Spleen (tissue), 7 donors: ENCODE results near the gene ZNF652.

Source experiments
- POLR2A ChIP-seq, 3 donors: fragments of 450-650 bp; IDR thresholded peaks; one replicate each; pipeline ENCODE4 v1.5.1; 2017; ENCODE audit warnings: antibody characterized with exemption in 3 of 3, mild to moderate bottlenecking in 1 of 3
- POLR2AphosphoS5 ChIP-seq, 3 donors: sonication (generic); formaldehyde crosslinking; IDR thresholded peaks; one replicate each; pipeline ENCODE4 v1.5.1; 2017; ENCODE audit warnings: antibody characterized with exemption in 3 of 3
- TF ChIP-seq, protein P1 (sequence below), 11 experiments: fragments of 200-600 bp in 7 of 11; fragments of 450-650 bp in 4 of 11; sonication (generic) in 4 of 11; IDR thresholded peaks in 8 of 11; conservative IDR thresholded peaks in 3 of 11; 1 replicate in 7 of 11; 2 replicates in 4 of 11; pipeline versions ENCODE4 v1.4.0 to v1.8.0; 2016 to 2021; ENCODE audit warnings: antibody characterized with exemption in 11 of 11, inconsistent platforms in 4 of 11, mild to moderate bottlenecking in 1 of 11
- donor health status: DM: no; HTN: no; CAD: no; lungs with moderate emphysema.
- donor health status: DM: no; HTN: no; CAD: no.
- donor health status: DM: no; HTN: no; CAD: no.

DNA sequence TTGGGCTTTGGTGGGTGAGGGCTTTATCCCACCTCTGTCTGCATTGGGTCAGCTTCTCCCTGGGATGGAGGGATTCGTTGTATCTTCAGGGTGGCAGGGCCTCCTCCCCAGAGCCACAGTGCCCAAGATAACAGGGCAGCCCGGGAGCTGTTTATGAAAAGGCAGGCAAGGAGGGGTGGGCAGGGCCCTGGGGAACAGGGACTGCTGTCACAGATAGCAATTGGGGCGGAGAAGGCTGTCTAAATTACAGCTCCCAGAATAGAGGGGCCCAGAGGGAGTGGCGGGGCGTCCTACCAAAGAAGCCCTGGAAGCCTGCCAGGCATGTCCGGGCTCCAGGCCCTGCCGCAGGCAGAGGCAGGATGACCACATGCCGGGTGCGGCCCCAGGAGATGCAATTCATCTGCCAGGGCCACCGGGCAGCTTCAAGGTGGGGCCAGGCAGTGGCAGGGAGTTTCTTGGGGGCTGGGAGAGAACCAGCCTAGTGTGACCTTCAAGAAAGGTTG, 112.7 kb downstream of the ZNF652 start:
- TF ChIP-seq POLR2A (IDR thresholded peaks at IDR 0.05) (no peak), POLR2AphosphoS5 (IDR thresholded peaks at IDR 0.05) (no peak)
- TF ChIP-seq, protein P1, sequence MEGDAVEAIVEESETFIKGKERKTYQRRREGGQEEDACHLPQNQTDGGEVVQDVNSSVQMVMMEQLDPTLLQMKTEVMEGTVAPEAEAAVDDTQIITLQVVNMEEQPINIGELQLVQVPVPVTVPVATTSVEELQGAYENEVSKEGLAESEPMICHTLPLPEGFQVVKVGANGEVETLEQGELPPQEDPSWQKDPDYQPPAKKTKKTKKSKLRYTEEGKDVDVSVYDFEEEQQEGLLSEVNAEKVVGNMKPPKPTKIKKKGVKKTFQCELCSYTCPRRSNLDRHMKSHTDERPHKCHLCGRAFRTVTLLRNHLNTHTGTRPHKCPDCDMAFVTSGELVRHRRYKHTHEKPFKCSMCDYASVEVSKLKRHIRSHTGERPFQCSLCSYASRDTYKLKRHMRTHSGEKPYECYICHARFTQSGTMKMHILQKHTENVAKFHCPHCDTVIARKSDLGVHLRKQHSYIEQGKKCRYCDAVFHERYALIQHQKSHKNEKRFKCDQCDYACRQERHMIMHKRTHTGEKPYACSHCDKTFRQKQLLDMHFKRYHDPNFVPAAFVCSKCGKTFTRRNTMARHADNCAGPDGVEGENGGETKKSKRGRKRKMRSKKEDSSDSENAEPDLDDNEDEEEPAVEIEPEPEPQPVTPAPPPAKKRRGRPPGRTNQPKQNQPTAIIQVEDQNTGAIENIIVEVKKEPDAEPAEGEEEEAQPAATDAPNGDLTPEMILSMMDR (IDR thresholded peaks at IDR 0.05 in 8 of 11, conservative IDR thresholded peaks at IDR 0.05 in 3 of 11), result no peak
